Activated gamma-delta T cell (primary cell): ENCODE measurements around the gene CCDC172.

Experiments
- DNase-seq: peaks from one replicate; lab custom pipeline; 2025; lab: John Stamatoyannopoulos, UW
- total RNA-seq, 2 donors: gene quantifications; one replicate each; lab custom pipeline; 2026; lab: John Stamatoyannopoulos, UW

CCDC172 gene
- 0 reads per million in 2 donors for total RNA-seq

GRCh38 chr10:116324227-116324950 is at the start of gene CCDC172:
Gene CCDC172 (plus strand): TSS chr10:116324448. CDS start chr10:116325012, 564 bp downstream.
- DNase-seq, result no peak

DNA sequence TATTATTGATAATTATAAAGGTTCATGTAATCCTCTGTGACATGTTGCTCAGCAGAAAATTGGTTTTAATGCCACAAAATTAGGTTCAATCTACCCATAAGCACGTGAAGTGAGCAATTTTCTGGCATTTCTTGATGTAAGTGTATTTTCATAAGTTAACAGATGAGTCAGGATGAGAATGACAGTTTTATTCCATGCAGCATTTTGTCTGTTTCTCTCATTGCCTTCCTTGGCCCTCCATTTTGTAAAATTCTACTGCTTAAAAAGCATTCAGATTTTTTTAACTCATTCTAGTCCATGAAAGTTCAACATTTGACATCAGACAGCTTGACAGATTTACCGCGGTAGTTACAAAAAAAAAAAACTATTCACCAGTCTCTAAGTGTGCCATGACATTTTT is 47.3 kb upstream of the CCDC172 start:
- no peak for DNase-seq

DNA sequence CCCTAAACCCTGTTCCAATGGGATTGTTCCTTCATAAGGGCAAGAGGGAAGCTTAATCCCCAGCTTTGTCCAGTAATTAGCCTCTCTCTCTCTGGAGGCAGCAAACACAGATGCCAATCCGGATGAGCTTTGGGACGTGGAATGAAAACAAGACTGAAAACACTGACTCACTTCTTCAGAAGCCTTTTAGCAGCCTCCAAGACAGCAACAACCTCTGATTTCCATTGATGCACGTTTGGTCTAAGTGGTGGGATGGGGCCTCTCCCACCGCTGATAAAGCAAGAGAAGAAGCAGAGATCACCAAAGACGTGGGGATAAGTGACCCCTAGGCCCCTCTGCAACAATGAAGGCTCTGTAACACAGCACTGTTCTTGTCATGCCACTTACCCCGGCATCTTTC is 45.4 kb upstream of the CCDC172 start:
- DNase-seq, result no peak

- DNase-seq, result no peak
These were observed 42.5 kb upstream of the CCDC172 start for GRCh38 chr10:116281775-116282174.

- no peak for DNase-seq
These were observed 37.5 kb upstream of the CCDC172 start for GRCh38 chr10:116286626-116287200.

DNA sequence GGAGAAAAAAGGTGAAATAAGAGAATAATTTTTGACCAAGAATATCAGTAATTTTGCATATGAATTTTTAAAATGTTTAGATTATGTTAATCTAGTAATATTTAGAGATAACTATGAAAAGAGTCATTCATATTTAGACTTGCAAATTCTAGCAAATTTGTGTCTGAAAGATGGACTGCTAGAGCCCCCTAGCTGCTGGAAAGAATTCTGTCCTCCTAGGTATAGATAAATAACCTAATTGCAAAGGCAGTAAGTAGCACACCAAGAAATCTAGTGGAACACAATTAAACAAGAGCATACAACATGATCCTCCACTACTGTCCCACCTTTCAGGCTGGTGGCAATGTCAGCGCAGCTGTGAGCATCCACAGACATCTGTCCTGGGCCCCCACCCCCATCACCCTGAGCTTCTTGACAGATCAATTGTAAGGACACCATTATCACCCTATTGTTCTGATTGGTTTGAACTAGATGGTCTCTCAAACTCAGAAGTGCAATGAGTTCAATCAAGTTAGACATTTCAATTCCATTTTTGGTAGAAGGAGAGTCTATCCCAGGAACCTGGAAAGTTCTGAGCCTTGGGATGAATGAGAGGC is 36.2 kb upstream of the CCDC172 start:
- no peak for DNase-seq

DNA sequence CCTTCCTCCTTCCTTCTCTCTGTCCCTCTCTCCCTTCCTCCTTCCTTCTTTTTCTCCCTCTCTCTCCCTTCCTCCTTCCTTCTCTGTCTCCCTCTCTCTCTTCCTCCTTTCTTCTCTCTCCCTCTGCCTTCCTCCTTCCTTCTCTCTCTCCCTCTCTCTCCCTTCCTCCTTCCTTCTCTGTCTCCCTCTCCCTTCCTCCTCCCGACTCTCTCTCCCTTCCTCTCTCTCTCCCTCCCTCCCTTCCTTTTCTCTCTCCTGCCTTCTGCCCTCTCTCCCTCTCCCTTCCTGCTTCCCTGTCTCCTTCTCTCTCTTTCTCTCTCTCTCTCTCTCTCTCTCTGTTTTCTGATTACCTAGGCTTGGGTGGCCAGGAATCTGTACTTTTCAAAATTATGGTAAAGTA is 34.6 kb upstream of the CCDC172 start:
- no peak for DNase-seq

DNA sequence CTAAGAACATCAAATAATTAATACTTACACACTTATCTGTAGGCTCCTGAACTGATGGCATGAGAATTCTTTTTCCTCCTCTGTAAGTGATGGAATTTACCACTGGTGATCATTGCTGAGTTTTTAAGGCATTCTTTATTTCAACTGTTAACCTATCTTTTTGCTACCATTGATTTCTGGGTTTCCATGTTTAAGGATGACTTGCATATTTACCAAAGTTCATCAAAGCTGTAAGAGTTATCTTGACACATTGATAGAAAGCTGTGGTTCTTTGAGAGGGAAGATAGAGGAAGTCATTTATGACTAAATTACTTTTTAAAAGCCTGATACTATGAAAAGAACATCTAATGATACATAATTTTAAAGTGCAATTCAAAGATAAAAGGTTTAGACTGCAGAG is 31.8 kb upstream of the CCDC172 start:
- no peak for DNase-seq

DNA sequence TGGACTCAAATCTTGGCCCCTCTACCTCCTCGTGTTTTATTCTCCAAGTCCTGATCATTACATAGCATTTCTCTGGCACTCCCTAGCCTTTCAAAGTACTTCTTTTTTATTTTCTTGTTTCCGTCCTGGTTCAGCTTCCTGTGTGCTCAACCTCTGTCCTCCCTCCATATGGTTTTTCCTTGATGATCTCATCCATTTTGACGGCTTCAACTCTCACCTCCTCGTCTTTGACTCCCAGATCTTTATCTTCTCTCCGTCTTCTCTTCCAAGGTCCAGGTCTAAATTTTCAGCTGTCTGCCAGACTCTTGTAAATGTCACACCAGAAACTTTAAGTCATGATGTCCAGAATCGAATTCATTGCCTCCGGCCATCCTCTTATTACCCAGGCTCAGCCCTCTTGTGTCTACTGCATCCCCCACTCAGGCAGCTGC is 27.9 kb upstream of the CCDC172 start:
- no peak for DNase-seq

- no peak for DNase-seq
These were observed 25.7 kb upstream of the CCDC172 start for GRCh38 chr10:116298586-116298985.

DNA sequence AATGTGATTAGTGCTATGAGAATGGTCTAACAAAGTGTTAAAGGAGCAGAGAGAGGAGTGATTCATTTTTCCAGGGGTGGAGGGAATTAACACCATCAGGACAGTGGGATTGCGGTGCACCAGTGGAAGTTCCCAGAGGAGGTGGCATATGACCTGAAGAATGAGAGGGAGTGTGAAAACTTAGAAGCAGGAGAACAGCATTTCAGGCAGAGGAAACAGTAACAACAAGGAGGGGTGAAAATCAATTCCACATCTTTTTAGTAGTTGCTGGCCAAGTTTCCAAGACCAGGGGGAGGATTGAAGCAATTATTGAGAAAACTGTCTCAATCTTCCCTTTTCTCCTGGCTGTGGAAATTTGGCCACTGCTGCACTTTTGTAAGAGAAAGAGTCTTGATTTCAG is 23.7 kb upstream of the CCDC172 start:
- DNase-seq, result no peak

GRCh38 chr10:116304923-116305322 is 19.3 kb upstream of the CCDC172 start:
- DNase-seq, result no peak

DNA sequence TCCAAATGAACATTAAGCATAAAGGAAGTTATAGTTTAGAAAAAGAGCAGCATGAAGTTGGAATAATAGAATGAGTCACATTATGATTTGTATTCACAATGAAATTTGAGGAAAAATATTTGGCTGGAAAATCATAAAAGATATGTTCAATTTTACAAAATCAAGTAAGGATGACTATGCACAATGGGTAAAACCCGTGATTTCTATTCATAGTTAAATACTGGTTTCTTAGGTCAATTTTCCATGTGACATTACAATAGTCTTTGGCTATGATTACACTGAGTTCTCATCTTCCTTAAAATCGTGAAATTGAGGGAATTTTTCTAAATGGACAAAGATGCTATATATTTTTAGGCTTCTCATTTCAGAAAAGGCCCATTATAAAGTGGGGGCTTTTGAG is 17.4 kb upstream of the CCDC172 start:
- no peak for DNase-seq

GRCh38 chr10:116307455-116307854 is 16.8 kb upstream of the CCDC172 start:
- DNase-seq, result no peak

DNA sequence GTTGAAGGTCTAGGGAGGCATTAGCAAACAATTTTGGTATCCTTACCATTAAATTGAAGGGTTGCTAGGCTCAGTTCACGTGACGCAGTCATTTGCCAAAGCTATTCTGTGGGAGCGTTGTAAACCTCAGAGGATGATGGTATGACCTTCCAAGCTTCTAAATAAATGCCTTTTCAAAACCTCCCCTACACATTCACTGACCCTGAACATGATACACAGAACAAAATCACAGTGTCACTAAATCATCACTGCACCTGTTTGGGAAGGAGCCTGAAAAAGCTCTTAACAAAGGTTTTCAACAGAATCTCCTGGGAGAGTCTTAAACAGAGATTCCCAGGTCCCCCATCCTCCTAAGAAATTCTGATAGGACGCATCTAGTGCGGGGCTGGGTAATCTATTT is 13.2 kb upstream of the CCDC172 start:
- DNase-seq, result no peak

DNA sequence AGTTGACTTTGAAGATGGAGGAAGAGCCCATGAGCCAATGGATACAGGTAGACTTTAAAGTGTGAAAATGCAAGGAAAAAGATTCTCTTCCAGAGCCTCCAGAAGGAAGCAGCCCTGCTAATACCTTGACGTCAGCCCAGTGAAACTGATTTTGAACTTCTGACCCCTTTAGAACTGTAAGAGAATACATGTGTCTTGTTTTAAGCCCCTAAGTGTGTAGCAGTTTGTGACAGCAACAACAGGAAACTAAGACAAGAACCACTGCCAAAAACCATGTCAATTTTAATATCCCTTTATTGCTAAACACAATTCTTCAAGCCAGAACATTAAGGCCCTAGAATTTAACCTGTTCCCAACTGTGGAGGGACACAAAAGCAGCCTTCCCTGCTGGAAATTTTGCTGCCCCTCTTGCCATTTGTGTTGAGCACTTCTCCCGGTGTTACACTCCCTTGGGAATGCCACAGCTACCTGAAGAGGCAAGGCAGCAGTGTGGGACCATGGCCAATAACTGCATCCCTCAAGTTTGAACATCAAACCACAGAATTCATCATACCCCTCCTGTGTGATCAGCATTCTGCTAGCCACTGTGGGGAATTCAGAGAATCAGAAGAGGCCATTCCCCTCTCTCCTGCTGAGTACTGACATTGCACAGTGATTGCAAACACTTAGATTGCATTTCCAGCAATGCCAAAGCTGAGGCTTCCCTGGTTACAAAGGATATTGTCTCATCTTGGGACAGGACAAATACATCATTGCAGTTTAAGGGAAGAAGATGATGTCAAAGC is 12.3 kb upstream of the CCDC172 start:
- DNase-seq, result no peak

GRCh38 chr10:116312548-116312947 is 11.7 kb upstream of the CCDC172 start:
- DNase-seq, result no peak

DNA sequence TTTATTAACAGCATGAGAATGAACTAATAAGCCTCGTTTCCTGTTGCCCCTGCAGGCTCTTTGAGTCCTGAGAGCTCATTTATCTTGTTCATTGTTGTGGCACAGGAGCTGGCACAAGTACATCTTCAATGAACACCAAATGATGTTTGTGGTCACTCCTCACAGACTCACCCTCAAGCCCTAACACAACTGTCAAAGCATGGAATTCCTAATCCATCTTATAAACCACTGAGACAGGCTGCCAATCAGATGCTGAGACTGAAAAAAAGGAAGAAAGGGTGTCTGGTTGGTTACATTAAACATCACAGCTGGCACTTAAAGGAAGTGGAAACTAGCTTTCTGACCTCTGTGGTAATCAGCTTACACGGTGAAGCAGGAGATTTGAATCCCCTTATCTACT is 7.7 kb upstream of the CCDC172 start:
- no peak for DNase-seq

- no peak for DNase-seq
These were observed 845 bp downstream of the CCDC172 start for GRCh38 chr10:116324951-116325635.

DNA sequence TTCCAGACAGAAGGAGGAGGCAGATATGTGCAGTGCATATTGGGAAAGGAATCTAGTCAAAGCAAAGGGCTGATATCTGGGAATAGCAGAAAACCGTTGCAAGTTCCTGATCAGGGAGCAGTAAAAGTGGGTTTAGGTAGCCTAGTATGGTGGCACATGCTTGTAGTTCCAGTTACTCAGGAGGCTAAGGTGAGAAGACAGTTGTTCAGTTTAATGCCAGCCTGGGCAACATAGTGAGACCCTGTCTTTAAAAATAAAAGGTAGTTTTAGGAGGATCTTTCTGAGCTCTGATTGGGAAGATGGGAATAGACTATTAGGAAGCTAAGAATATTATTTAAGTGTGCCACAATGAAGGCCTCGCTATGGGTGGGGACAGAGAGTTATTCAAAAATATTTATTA is 1.7 kb downstream of the CCDC172 start:
- no peak for DNase-seq

DNA sequence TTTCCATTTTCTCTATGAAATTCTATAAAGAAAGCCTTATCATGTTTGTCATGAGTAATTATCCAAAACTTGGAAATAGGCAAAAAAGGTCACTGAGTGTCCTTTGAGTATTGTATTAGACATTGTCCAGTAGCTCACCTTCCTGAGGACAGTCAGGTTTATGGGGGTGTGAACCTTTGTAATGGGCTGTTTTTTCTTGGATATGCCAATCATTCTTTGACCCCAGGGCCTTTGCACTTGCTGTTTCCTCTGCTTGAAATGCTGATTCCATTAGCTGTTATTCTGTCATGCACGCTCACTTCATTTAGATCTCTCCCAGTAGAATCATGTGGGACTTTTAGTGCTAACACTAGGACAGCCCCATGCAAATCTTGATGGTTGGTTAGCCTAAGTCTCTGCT is 4.9 kb downstream of the CCDC172 start:
- DNase-seq, result no peak

- no peak for DNase-seq
These were observed 7.6 kb downstream of the CCDC172 start for GRCh38 chr10:116331815-116332214.
